ENCODE measurements around the gene COX6B1.

The COX6B1 gene

GRCh38 chr19:35615036-35615435 lies 33.1 kb upstream of the COX6B1 start:
- H3K36me3 ChIP-seq (ENCODE audit: insufficient read depth, low read length), result no peaks in the 10 kb centered on the region

DNA sequence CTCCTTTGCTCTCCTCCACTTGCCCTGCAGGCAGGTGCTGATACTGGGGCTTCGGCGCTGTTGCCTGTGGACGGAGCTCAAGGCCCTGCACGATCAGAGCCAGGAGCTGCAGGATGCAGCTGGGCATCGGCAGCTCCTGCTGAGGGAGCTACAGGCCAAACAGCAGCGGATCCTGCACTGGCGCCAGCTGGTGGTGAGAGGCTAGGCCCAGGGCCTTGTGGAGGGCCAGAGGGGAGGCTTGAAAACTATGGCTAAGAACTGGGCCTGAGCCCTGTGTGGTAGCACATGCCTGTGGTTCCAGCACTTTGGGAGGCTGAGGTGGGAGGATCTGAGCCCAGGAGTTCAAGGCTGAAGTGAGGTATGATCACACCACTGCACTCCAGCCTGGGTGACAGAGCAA lies 29.3 kb upstream of the COX6B1 start:
- no peak overlapping the region for H3K4me3 ChIP-seq (ENCODE audit: low read depth, low read length)
- H3K27ac ChIP-seq (ENCODE audit: low read depth, low read length), result no peak overlapping the region

More at GRCh38 chr19:35615036-35615435, 33.1 kb upstream of the COX6B1 start:
- no peak overlapping the region for H3K4me3 ChIP-seq (ENCODE audit: low read depth, low read length)
- no peaks in the 10 kb centered on the region for H3K79me2 ChIP-seq (ENCODE audit: control insufficient read depth, insufficient read depth, low read length, unreplicated experiment)
- H3K4me1 ChIP-seq (ENCODE audit: control insufficient read depth, insufficient read depth, low read length, unreplicated experiment), result no peaks in the 10 kb centered on the region
- no peak overlapping the region for H3K27ac ChIP-seq (ENCODE audit: low read depth, low read length)
- H3K27me3 ChIP-seq (ENCODE audit: insufficient read depth, low read length), result no peaks in the 10 kb centered on the region
- no peak overlapping the region for H2AFZ ChIP-seq (ENCODE audit: low read length, unreplicated experiment)

GRCh38 chr19:35619290-35619923 lies 28.7 kb upstream of the COX6B1 start:
- H3K36me3 ChIP-seq (ENCODE audit: insufficient read depth, low read length), result no peaks in the 10 kb centered on the region
- H3K79me2 ChIP-seq (ENCODE audit: control insufficient read depth, insufficient read depth, low read length, unreplicated experiment), result no peaks in the 10 kb centered on the region
- no peak overlapping the region for H3K4me3 ChIP-seq (ENCODE audit: low read depth, low read length)
- H3K4me1 ChIP-seq (ENCODE audit: control insufficient read depth, insufficient read depth, low read length, unreplicated experiment), result no peaks in the 10 kb centered on the region
- no peaks in the 10 kb centered on the region for H3K27me3 ChIP-seq (ENCODE audit: insufficient read depth, low read length)
- H2AFZ ChIP-seq (ENCODE audit: low read length, unreplicated experiment), result no peak overlapping the region
- no peak overlapping the region for H3K27ac ChIP-seq (ENCODE audit: low read depth, low read length)

More for the DNA sequence above, 29.3 kb upstream of the COX6B1 start:
- H3K36me3 ChIP-seq (ENCODE audit: insufficient read depth, low read length), result no peaks in the 10 kb centered on the region
- no peaks in the 10 kb centered on the region for H3K4me1 ChIP-seq (ENCODE audit: control insufficient read depth, insufficient read depth, low read length, unreplicated experiment)
- H3K79me2 ChIP-seq (ENCODE audit: control insufficient read depth, insufficient read depth, low read length, unreplicated experiment), result no peaks in the 10 kb centered on the region
- H2AFZ ChIP-seq (ENCODE audit: low read length, unreplicated experiment), result no peak overlapping the region
- no peaks in the 10 kb centered on the region for H3K27me3 ChIP-seq (ENCODE audit: insufficient read depth, low read length)

DNA sequence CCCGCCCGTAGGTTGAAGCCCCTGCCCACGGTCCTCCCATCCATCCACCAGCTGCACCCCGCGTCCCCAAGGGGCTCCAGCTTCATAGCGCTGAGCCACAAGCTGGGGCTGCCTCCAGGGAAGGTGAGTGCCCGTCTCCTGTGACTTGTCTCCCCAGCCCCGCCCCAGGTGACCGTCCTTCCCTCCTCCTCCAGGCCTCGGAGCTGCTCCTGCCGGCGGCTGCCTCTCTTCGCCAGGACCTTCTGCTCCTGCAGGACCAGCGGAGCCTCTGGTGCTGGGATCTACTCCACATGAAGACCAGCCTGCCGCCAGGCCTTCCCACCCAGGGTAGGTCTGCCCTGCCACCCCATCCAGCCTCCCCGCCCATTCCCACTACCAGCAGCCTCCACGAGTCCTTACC lies 28.1 kb upstream of the COX6B1 start:
- no peak overlapping the region for H2AFZ ChIP-seq (ENCODE audit: low read length, unreplicated experiment)
- no peaks in the 10 kb centered on the region for H3K4me1 ChIP-seq (ENCODE audit: control insufficient read depth, insufficient read depth, low read length, unreplicated experiment)
- H3K4me3 ChIP-seq (ENCODE audit: low read depth, low read length), result no peak overlapping the region
- no peaks in the 10 kb centered on the region for H3K79me2 ChIP-seq (ENCODE audit: control insufficient read depth, insufficient read depth, low read length, unreplicated experiment)
- H3K27ac ChIP-seq (ENCODE audit: low read depth, low read length), result no peak overlapping the region
- H3K27me3 ChIP-seq (ENCODE audit: insufficient read depth, low read length), result no peaks in the 10 kb centered on the region
- H3K36me3 ChIP-seq (ENCODE audit: insufficient read depth, low read length), result no peaks in the 10 kb centered on the region

- H3K27ac ChIP-seq (ENCODE audit: low read depth, low read length), result no peak overlapping the region
- H3K27me3 ChIP-seq (ENCODE audit: insufficient read depth, low read length), result no peaks in the 10 kb centered on the region
- H2AFZ ChIP-seq (ENCODE audit: low read length, unreplicated experiment), result no peak overlapping the region
- no peaks in the 10 kb centered on the region for H3K36me3 ChIP-seq (ENCODE audit: insufficient read depth, low read length)
- no peaks in the 10 kb centered on the region for H3K79me2 ChIP-seq (ENCODE audit: control insufficient read depth, insufficient read depth, low read length, unreplicated experiment)
- no peaks in the 10 kb centered on the region for H3K4me1 ChIP-seq (ENCODE audit: control insufficient read depth, insufficient read depth, low read length, unreplicated experiment)
- no peak overlapping the region for H3K4me3 ChIP-seq (ENCODE audit: low read depth, low read length)
Measured at GRCh38 chr19:35621708-35622107, 26.4 kb upstream of the COX6B1 start.

- Histone ChIP-seq H3K27ac (ENCODE audit: low read depth, low read length) (no peak overlapping the region), H3K27me3 (ENCODE audit: insufficient read depth, low read length) (no peaks in the 10 kb centered on the region), H2AFZ (ENCODE audit: low read length, unreplicated experiment) (no peak overlapping the region), H3K79me2 (ENCODE audit: control insufficient read depth, insufficient read depth, low read length, unreplicated experiment) (no peaks in the 10 kb centered on the region), H3K4me3 (ENCODE audit: low read depth, low read length) (no peak overlapping the region), H3K36me3 (ENCODE audit: insufficient read depth, low read length) (no peaks in the 10 kb centered on the region), H3K4me1 (ENCODE audit: control insufficient read depth, insufficient read depth, low read length, unreplicated experiment) (no peaks in the 10 kb centered on the region)
Measured at GRCh38 chr19:35622750-35623149, 25.4 kb upstream of the COX6B1 start.

DNA sequence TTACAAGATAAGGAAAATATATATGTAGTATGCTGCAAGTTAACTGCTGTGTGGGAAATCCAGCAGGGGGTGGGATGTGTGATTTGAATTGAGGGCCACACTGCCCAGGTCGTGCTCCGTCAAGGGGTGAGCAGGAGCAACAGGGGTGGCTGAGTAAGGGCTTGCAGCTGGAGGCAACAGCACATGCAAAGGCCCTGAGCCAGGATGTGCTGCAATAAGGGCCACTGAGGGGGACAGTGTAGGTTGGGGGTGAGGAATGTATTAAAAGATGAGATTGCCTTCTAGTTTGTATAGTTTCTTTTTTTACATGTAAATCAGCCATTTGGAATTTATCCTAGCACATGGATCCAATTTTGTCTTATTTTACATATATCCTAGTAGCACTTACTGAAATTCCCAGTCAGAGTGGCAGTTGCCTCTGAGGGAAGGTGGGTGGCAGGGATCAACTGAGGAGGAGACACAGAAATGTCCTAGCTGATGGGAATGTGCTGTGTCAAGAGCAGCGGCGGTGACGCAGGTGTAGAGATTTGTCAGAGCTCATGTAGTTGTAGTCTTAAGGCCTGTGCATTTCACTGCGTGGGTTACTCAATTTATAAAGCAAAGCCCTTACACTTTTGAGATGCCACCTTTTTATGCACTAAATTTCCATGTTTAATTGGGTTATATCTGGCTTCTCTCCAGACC lies 24.7 kb upstream of the COX6B1 start:
- H3K79me2 ChIP-seq (ENCODE audit: control insufficient read depth, insufficient read depth, low read length, unreplicated experiment), result no peaks in the 10 kb centered on the region
- H3K27me3 ChIP-seq (ENCODE audit: insufficient read depth, low read length), result no peaks in the 10 kb centered on the region
- no peaks in the 10 kb centered on the region for H3K36me3 ChIP-seq (ENCODE audit: insufficient read depth, low read length)
- no peak overlapping the region for H3K4me3 ChIP-seq (ENCODE audit: low read depth, low read length)
- no peak overlapping the region for H2AFZ ChIP-seq (ENCODE audit: low read length, unreplicated experiment)
- H3K27ac ChIP-seq (ENCODE audit: low read depth, low read length), result no peak overlapping the region
- H3K4me1 ChIP-seq (ENCODE audit: control insufficient read depth, insufficient read depth, low read length, unreplicated experiment), result no peaks in the 10 kb centered on the region

GRCh38 chr19:35628264-35628564 lies 19.9 kb upstream of the COX6B1 start:
- no peaks in the 10 kb centered on the region for H3K27me3 ChIP-seq (ENCODE audit: insufficient read depth, low read length)
- peaks cover 8% of the 10 kb centered on the region for H3K79me2 ChIP-seq (ENCODE audit: control insufficient read depth, insufficient read depth, low read length, unreplicated experiment)
- H2AFZ ChIP-seq (ENCODE audit: low read length, unreplicated experiment), result no peak overlapping the region
- no peaks in the 10 kb centered on the region for H3K4me1 ChIP-seq (ENCODE audit: control insufficient read depth, insufficient read depth, low read length, unreplicated experiment)
- H3K27ac ChIP-seq (ENCODE audit: low read depth, low read length), result peak overlapping the region; percentile 67
- peak overlapping the region; percentile 95 for H3K4me3 ChIP-seq (ENCODE audit: low read depth, low read length)
- no peaks in the 10 kb centered on the region for H3K36me3 ChIP-seq (ENCODE audit: insufficient read depth, low read length)

DNA sequence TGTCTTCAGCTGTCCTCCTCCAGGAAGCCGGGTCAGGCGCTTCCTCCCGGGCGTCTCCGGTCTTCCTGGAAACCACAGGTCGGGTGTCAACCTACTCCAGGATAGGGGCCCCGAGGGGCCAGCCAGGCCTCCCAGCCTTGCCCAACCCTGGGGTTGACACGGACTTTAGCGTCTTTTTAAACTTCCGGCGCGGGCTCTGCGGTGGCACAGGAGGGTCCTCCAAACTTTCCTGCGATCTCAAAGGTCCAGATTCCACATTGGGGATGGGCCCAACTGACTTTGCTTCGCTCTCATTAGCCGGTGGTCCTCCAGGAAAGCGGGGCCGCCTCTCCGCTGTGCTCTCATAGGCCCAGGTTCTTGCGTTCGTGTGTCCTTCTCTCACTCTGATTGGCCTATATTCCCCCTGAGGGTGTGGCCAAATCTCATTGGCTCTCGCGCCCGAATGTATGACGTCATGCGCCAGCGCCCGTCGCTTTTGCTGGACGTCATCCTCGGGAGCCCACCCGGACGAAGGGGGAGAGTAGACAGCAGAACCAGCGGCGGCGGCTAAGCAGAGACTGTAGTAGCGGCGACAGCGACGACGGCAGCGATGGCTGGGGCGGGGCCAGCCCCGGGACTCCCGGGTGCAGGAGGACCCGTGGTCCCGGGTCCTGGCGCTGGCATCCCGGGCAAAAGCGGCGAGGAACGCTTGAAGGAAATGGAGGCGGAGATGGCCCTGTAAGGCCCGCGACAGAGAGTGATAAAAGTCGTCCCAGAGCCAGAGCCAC lies 19.4 kb upstream of the COX6B1 start, which contains the start of gene RBM42:
Gene RBM42 (plus strand): TSS at position 472 of the 767 bp plus-strand sequence. CDS start 118 bp downstream, at position 590.
- no peaks in the 10 kb centered on the region for H3K4me1 ChIP-seq (ENCODE audit: control insufficient read depth, insufficient read depth, low read length, unreplicated experiment)
- no peaks in the 10 kb centered on the region for H3K27me3 ChIP-seq (ENCODE audit: insufficient read depth, low read length)
- H3K4me3 ChIP-seq (ENCODE audit: low read depth, low read length), result peak within 1 kb of the TSS; percentile 95
- peaks cover 8% of the 10 kb centered on the region for H3K79me2 ChIP-seq (ENCODE audit: control insufficient read depth, insufficient read depth, low read length, unreplicated experiment)
- no peaks in the 10 kb centered on the region for H3K36me3 ChIP-seq (ENCODE audit: insufficient read depth, low read length)
- H2AFZ ChIP-seq (ENCODE audit: low read length, unreplicated experiment), result peak within 1 kb of the TSS; percentile 71
- peak within 1 kb of the TSS; percentile 67 for H3K27ac ChIP-seq (ENCODE audit: low read depth, low read length)

DNA sequence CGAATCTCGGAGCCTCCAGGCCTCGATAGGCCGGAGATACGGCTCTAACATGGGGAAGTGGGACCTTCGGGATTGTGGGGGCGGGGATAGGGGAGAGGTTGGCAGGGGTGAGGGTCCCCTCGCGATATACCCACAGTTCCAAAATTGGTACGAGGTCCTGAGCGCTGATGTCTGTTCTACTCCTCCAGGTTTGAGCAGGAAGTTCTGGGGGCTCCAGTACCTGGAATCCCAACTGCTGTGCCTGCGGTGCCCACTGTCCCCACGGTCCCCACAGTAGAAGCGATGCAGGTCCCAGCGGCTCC lies 18.8 kb upstream of the COX6B1 start:
- Histone ChIP-seq H3K27ac (ENCODE audit: low read depth, low read length) (peak overlapping the region; percentile 48; the same call in 1 of the 2 replicates), H2AFZ (ENCODE audit: low read length, unreplicated experiment) (peak overlapping the region; percentile 71), H3K4me3 (ENCODE audit: low read depth, low read length) (peak overlapping the region; percentile 95), H3K79me2 (ENCODE audit: control insufficient read depth, insufficient read depth, low read length, unreplicated experiment) (peaks cover 8% of the 10 kb centered on the region), H3K36me3 (ENCODE audit: insufficient read depth, low read length) (no peaks in the 10 kb centered on the region), H3K27me3 (ENCODE audit: insufficient read depth, low read length) (no peaks in the 10 kb centered on the region), H3K4me1 (ENCODE audit: control insufficient read depth, insufficient read depth, low read length, unreplicated experiment) (no peaks in the 10 kb centered on the region)

Data from ACC112 (cell line).